HCT116 (cell line): ENCODE results near the gene SPG7. TPM values are rescaled to one million over a fixed set of nuclear protein-coding genes. Genes with fewer than 3 reads are reported as not detected.

Source experiments
- ATAC-seq: fragments of 200-7000 bp; cut with Tn5 transposase; 2 replicates; pipeline ENCODE4 v1.9.1; 2020; ENCODE audit warnings: mild to moderate bottlenecking, moderate library complexity
- BruUV-seq: library from RNA; stranded (reverse); fragments of 400-500 nt; replicated peaks from 2 replicates; lab custom pipeline; 2021; lab: Mats Ljungman, UMichigan
- CTCF ChIA-PET: fragments of 300-600 bp; sonication (Branson Sonifier 250); formaldehyde crosslinking; loops from one replicate; lab custom pipeline; 2021; ENCODE audit warnings: antibody characterized with exemption; lab: Charles Lee
- POLR2A ChIA-PET: fragments of 300-600, 350-600 bp; sonication (Branson Sonifier 250); formaldehyde crosslinking; loops from one replicate; lab custom pipeline; 2021; ENCODE audit warnings: antibody characterized with exemption; lab: Charles Lee
- RAD21 ChIA-PET, 2 experiments: fragments of 300-600 bp; sonication (Branson Sonifier 250); formaldehyde crosslinking; loops; one replicate each; lab custom pipeline; 2023; ENCODE audit warnings: low total read pairs in 2 of 2; ENCODE audit not compliant: uncharacterized antibody in 2 of 2, unreplicated experiment in 2 of 2, low non-redundant PET in 1 of 2; lab: Charles Lee
- DNase-seq: peaks from one replicate; pipeline ENCODE4 v3.0.0-alpha.2; 2010; ENCODE audit warnings: low read depth, low spot score
- H2AFZ ChIP-seq: fragments of 200-600 bp; shearing (Covaris generic), sonication (generic); 2 replicates; pipeline ENCODE4 v1.6.1; 2017; ENCODE audit warnings: low read depth, mixed run types, mixed read lengths, antibody characterized with exemption, low read length; ENCODE audit not compliant: poor library complexity, severe bottlenecking
- H3K27ac ChIP-seq: 2 replicates; pipeline ENCODE4 v1.5.1; 2012; ENCODE audit warnings: low read depth, low read length
- H3K27me3 ChIP-seq: fragments of 200-600 bp; sonication (generic); 2 replicates; pipeline ENCODE4 v1.6.1; 2016; ENCODE audit warnings: mixed run types, low read length, mixed read lengths; ENCODE audit not compliant: insufficient read depth
- H3K36me3 ChIP-seq, 2 experiments: fragments of 200-500 bp in 1 of 2; fragments of 200-600 bp in 1 of 2; sonication (Bioruptor generic) in 1 of 2; sonication (generic) in 1 of 2; 2 replicates each; pipeline versions ENCODE4 v1.5.1 to v1.6.1; 2014 to 2016; ENCODE audit warnings: low read length in 2 of 2, inconsistent platforms in 1 of 2, mixed read lengths in 1 of 2, mixed run types in 1 of 2; ENCODE audit not compliant: insufficient read depth in 2 of 2, control insufficient read depth in 1 of 2
- H3K4me1 ChIP-seq, 2 experiments: fragments of 200-600 bp in 1 of 2; sonication (generic) in 1 of 2; 2 replicates each; pipeline versions ENCODE4 v1.5.1 to v1.6.1; 2012 to 2017; ENCODE audit warnings: low read length in 2 of 2, inconsistent platforms in 1 of 2, mild to moderate bottlenecking in 1 of 2, mixed read lengths in 1 of 2, mixed run types in 1 of 2, moderate library complexity in 1 of 2; ENCODE audit not compliant: insufficient read depth in 2 of 2, control insufficient read depth in 1 of 2
- H3K4me2 ChIP-seq: fragments of 200-600 bp; sonication (generic); 2 replicates; pipeline ENCODE4 v1.6.1; 2017; ENCODE audit warnings: mixed run types, low read length, mixed read lengths
- H3K4me3 ChIP-seq, 2 experiments: fragments of 200-600 bp in 1 of 2; sonication (generic) in 1 of 2; replicated peaks in 1 of 2; 2 replicates each; pipeline ENCODE4 v1.5.1; 2011 to 2016; ENCODE audit warnings: low read length in 2 of 2, control low read depth in 1 of 2, low read depth in 1 of 2, mild to moderate bottlenecking in 1 of 2, mixed read lengths in 1 of 2, mixed run types in 1 of 2
- H3K79me2 ChIP-seq: fragments of 200-600 bp; sonication (generic); 2 replicates; pipeline ENCODE4 v1.6.1; 2017; ENCODE audit warnings: mild to moderate bottlenecking, mixed run types, low read length, moderate library complexity, mixed read lengths; ENCODE audit not compliant: insufficient read depth
- H3K9ac ChIP-seq: fragments of 200-600 bp; sonication (generic); 2 replicates; pipeline ENCODE4 v1.6.1; 2016; ENCODE audit warnings: low read length, mixed read lengths
- H3K9me2 ChIP-seq: fragments of 200-600 bp; sonication (generic), shearing (Covaris generic); 2 replicates; pipeline ENCODE4 v1.6.1; 2017; ENCODE audit warnings: mixed run types, mild to moderate bottlenecking, moderate library complexity; ENCODE audit not compliant: insufficient read depth
- H3K9me3 ChIP-seq, 2 experiments: fragments of 200-500 bp in 1 of 2; fragments of 200-600 bp in 1 of 2; sonication (Bioruptor generic) in 1 of 2; sonication (generic) in 1 of 2; 2 replicates each; pipeline ENCODE4 v1.6.1; 2014 to 2017; ENCODE audit warnings: low read length in 2 of 2, mixed read lengths in 2 of 2, inconsistent platforms in 1 of 2, low read depth in 1 of 2, mild to moderate bottlenecking in 1 of 2, mixed run types in 1 of 2, moderate library complexity in 1 of 2; ENCODE audit not compliant: control insufficient read depth in 1 of 2, insufficient read depth in 1 of 2
- H4K20me1 ChIP-seq: fragments of 200-600 bp; sonication (generic), shearing (Covaris generic); 2 replicates; pipeline ENCODE4 v1.6.1; 2017; ENCODE audit warnings: mixed run types, mild to moderate bottlenecking, moderate library complexity; ENCODE audit not compliant: insufficient read depth
- ELF1 ChIP-seq: IDR thresholded peaks from 2 replicates; pipeline ENCODE4 v1.6.1; 2012; ENCODE audit warnings: low read depth, borderline replicate concordance
- FOSL1 ChIP-seq: IDR thresholded peaks from 2 replicates; pipeline ENCODE4 v1.6.1; 2012; ENCODE audit warnings: low read depth
- JUND ChIP-seq: IDR thresholded peaks from 2 replicates; pipeline ENCODE4 v1.6.1; 2012
- MAX ChIP-seq: IDR thresholded peaks from 2 replicates; pipeline ENCODE4 v1.6.1; 2012
- POLR2AphosphoS5 ChIP-seq: IDR thresholded peaks from 2 replicates; pipeline ENCODE4 v1.6.1; 2011; ENCODE audit warnings: mild to moderate bottlenecking, low read depth, low read length, moderate library complexity
- RAD21 ChIP-seq: IDR thresholded peaks from 2 replicates; pipeline ENCODE4 v1.6.1; 2012; ENCODE audit warnings: low read depth, mild to moderate bottlenecking
- SIN3A ChIP-seq: IDR thresholded peaks from 2 replicates; pipeline ENCODE4 v1.6.1; 2012; ENCODE audit warnings: low read depth
- TCF7L2 ChIP-seq: IDR thresholded peaks from 2 replicates; pipeline ENCODE4 v1.7.0; 2011; ENCODE audit warnings: borderline replicate concordance, inconsistent platforms; ENCODE audit not compliant: insufficient read depth, insufficient read length; ENCODE audit errors: extremely low read depth
- ZBTB33 ChIP-seq: IDR thresholded peaks from 2 replicates; pipeline ENCODE4 v1.6.1; 2011; ENCODE audit warnings: mild to moderate bottlenecking, low read length, moderate library complexity; ENCODE audit not compliant: insufficient replicate concordance; ENCODE audit errors: extremely low read depth
- ZFX ChIP-seq: fragments of 450-650 bp; IDR thresholded peaks from 2 replicates; pipeline ENCODE4 v1.6.1; 2017
- intact Hi-C: fragments of 100-400 bp; cut with micrococcal nuclease; formaldehyde crosslinking; loops from 2 replicates; pipeline ENCODE4 v1.10.0; 2022
- total RNA-seq: library from RNA; stranded (reverse); gene quantifications from one replicate; pipeline ENCODE4 v1.2.1, GENCODE V29; 2021; ENCODE audit not compliant: unreplicated experiment

Gene SPG7
- total RNA-seq, 1 experiment from 2014 or later: 116 TPM

GRCh38 chr16:89606006-89606405 is 97.8 kb downstream of the SPG7 start:
- Histone ChIP-seq H3K36me3 (no peaks in the 10 kb centered on the region), H3K9ac (no peak overlapping the region), H3K9me3 (no peaks in the 10 kb centered on the region), H3K9me2 (no peaks in the 10 kb centered on the region), H3K4me2 (no peak overlapping the region), H3K27me3 (no peaks in the 10 kb centered on the region), H3K79me2 (no peaks in the 10 kb centered on the region), H2AFZ (no peak overlapping the region), H3K27ac (no peak overlapping the region), H4K20me1 (no peaks in the 10 kb centered on the region), H3K4me3 (no peak overlapping the region), H3K4me1 (peaks cover 33 to 54% of the 10 kb centered on the region in 2 experiments)
- DNase-seq: no peak
- ATAC-seq: no peak
- BruUV-seq: no TSS peak
- TF ChIP-seq ZBTB33: no peak
- no peak for TF ChIP-seq FOSL1
- TF ChIP-seq SIN3A: no peak
- no peak for TF ChIP-seq ZFX
- no peak for TF ChIP-seq TCF7L2
- TF ChIP-seq MAX: no peak
- TF ChIP-seq ELF1: no peak
- TF ChIP-seq POLR2AphosphoS5: no peak
- TF ChIP-seq JUND: no peak
- no peak for TF ChIP-seq RAD21
- POLR2A ChIA-PET: no interaction called here
- RAD21 ChIA-PET: no interaction called here
- CTCF ChIA-PET: no interaction called here
- intact Hi-C loops: no loop called here

Other genes starting within 250 kb of the SPG7 start
- 266 TPM for gene ANKRD11, start 17.8 kb upstream of the SPG7 start, total RNA-seq
- gene RPL13, start 52.3 kb downstream of the SPG7 start, total RNA-seq: 4,404 TPM
- gene CPNE7, start 67.4 kb downstream of the SPG7 start, total RNA-seq: 201 TPM
- gene DPEP1, start 105.2 kb downstream of the SPG7 start, total RNA-seq: 1.1 TPM
- gene CHMP1A, start 149.3 kb downstream of the SPG7 start, total RNA-seq: 158 TPM
- gene SPATA33, start 149.4 kb downstream of the SPG7 start, total RNA-seq: 24.9 TPM
- 165 TPM for gene CDK10, start 178.3 kb downstream of the SPG7 start, total RNA-seq
- gene SPATA2L, start 193.3 kb downstream of the SPG7 start, total RNA-seq: 50.5 TPM
- 4.2 TPM for gene VPS9D1, start 212.5 kb downstream of the SPG7 start, total RNA-seq
- 49.9 TPM for gene ZNF276, start 213.1 kb downstream of the SPG7 start, total RNA-seq